ENCODE results near the gene ARF5.

DNA sequence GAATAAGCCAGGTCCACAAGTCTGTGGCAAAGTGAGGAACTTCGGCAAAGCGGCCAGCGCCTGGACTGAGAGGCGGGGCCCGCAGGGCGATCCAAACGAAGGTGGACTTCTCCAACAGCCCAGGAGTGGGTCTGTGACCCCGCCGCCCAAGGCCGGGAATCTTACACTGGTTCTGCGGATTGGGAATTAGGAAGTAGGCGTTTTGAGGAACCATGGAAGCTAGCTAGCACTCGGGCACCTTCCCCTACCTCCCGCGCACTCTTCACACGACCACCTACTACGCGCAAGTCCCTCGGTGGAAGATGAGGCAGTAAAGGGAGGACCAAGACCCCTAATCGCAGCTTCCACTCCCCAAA is 570 bp upstream of the ARF5 start:
- TF ChIP-seq, protein P1, sequence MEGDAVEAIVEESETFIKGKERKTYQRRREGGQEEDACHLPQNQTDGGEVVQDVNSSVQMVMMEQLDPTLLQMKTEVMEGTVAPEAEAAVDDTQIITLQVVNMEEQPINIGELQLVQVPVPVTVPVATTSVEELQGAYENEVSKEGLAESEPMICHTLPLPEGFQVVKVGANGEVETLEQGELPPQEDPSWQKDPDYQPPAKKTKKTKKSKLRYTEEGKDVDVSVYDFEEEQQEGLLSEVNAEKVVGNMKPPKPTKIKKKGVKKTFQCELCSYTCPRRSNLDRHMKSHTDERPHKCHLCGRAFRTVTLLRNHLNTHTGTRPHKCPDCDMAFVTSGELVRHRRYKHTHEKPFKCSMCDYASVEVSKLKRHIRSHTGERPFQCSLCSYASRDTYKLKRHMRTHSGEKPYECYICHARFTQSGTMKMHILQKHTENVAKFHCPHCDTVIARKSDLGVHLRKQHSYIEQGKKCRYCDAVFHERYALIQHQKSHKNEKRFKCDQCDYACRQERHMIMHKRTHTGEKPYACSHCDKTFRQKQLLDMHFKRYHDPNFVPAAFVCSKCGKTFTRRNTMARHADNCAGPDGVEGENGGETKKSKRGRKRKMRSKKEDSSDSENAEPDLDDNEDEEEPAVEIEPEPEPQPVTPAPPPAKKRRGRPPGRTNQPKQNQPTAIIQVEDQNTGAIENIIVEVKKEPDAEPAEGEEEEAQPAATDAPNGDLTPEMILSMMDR (conservative IDR thresholded peaks at IDR 0.05) = no peak
- TF ChIP-seq ZFX (IDR thresholded peaks at IDR 0.05) = no peak

Measured in C4-2B (cell line).